ENCODE measurements around the gene MYBPC2. TPM values are rescaled to one million over a fixed set of nuclear protein-coding genes. Genes with fewer than 3 reads are reported as not detected.

Gene MYBPC2
- total RNA-seq, 1 donor from 2014 or later: not detected

DNA sequence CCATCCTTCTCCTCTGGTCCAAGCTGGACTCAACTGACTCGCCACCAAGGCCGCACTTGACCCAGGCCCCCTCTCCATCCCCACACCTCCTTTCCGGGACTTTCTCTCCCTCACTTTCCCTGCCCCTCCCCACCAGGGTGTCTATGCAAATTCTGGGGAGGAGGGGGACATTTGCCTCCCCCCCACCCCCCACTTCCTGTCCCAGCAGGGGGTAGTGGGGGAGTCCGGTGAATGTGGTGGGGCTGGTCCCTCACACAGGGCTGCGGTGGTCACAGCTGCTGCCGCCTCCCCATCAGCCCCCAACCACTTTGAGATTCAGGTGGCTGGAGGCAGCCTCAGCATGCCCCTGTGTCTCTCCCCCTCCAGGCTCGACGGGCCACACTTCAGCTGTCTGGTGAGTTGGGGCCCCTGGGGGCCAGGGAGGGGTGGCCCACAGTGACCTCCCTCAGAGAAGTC is 13.1 kb upstream of the MYBPC2 start:
- Mint-ChIP-seq H3K4me1 (ENCODE audit: unreplicated experiment) (peaks cover 3% of the 10 kb centered on the region), H3K9me3 (ENCODE audit: unreplicated experiment) (no peaks in the 10 kb centered on the region), H3K4me3 (ENCODE audit: unreplicated experiment) (no peak overlapping the region), H3K27ac (ENCODE audit: unreplicated experiment) (no peak overlapping the region), H3K36me3 (ENCODE audit: unreplicated experiment) (no peaks in the 10 kb centered on the region), H3K27me3 (ENCODE audit: unreplicated experiment) (peaks cover 11% of the 10 kb centered on the region)
- no peak for TF ChIP-seq CTCF (IDR thresholded peaks at IDR 0.05)
- no peak for DNase-seq (ENCODE audit: extremely low spot score, unreplicated experiment)

DNA sequence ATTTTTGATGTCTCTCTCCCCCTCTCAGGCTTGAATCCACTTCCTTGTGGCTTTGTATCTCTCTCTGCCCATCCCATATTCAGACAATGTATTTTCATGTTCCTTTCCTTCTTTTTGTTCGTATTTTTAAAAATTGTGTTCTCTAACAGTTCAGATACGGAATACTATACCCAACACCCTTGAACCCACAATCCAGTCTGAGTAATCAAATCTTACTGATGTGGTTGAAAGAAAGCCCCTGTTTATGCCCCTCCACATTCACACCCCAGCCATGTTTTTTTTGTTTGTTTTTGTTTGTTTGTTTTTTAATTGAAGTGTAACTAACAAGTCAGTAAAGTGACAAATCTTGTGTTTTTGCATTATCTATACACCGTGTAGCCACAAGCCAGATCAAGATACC is 12.6 kb upstream of the MYBPC2 start:
- no peak for TF ChIP-seq CTCF (IDR thresholded peaks at IDR 0.05)
- no peak for DNase-seq (ENCODE audit: extremely low spot score, unreplicated experiment)
- Mint-ChIP-seq H3K9me3 (ENCODE audit: unreplicated experiment) (no peaks in the 10 kb centered on the region), H3K27me3 (ENCODE audit: unreplicated experiment) (peaks cover 11% of the 10 kb centered on the region), H3K27ac (ENCODE audit: unreplicated experiment) (no peak overlapping the region), H3K4me3 (ENCODE audit: unreplicated experiment) (no peak overlapping the region), H3K4me1 (ENCODE audit: unreplicated experiment) (peaks cover 3% of the 10 kb centered on the region), H3K36me3 (ENCODE audit: unreplicated experiment) (no peaks in the 10 kb centered on the region)

DNA sequence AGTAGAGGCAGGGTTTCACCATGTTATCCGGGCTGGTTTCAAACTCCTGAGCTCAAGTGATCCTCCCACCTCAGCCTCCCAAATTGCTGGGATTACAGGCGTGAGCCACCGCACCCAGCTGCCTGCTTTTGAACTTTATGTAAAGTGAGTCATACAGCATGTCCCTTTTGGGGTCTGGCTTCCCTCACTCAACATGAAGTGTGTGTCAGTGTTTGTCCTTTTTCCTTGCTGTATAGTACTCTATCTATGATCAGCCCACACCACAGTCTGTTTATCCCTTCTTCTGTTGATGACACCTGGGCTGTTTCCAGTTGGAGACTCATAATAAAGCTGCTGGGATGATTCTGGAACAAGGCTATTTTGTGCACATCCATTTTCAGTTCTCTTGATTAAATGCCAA is 11.9 kb upstream of the MYBPC2 start:
- no peak for TF ChIP-seq CTCF (IDR thresholded peaks at IDR 0.05)
- DNase-seq (ENCODE audit: extremely low spot score, unreplicated experiment): no peak
- no peaks in the 10 kb centered on the region for H3K36me3 Mint-ChIP-seq (ENCODE audit: unreplicated experiment)
- peaks cover 3% of the 10 kb centered on the region for H3K4me1 Mint-ChIP-seq (ENCODE audit: unreplicated experiment)
- no peaks in the 10 kb centered on the region for H3K9me3 Mint-ChIP-seq (ENCODE audit: unreplicated experiment)
- H3K27ac Mint-ChIP-seq (ENCODE audit: unreplicated experiment): no peak overlapping the region
- H3K4me3 Mint-ChIP-seq (ENCODE audit: unreplicated experiment): no peak overlapping the region
- H3K27me3 Mint-ChIP-seq (ENCODE audit: unreplicated experiment): peaks cover 11% of the 10 kb centered on the region

DNA sequence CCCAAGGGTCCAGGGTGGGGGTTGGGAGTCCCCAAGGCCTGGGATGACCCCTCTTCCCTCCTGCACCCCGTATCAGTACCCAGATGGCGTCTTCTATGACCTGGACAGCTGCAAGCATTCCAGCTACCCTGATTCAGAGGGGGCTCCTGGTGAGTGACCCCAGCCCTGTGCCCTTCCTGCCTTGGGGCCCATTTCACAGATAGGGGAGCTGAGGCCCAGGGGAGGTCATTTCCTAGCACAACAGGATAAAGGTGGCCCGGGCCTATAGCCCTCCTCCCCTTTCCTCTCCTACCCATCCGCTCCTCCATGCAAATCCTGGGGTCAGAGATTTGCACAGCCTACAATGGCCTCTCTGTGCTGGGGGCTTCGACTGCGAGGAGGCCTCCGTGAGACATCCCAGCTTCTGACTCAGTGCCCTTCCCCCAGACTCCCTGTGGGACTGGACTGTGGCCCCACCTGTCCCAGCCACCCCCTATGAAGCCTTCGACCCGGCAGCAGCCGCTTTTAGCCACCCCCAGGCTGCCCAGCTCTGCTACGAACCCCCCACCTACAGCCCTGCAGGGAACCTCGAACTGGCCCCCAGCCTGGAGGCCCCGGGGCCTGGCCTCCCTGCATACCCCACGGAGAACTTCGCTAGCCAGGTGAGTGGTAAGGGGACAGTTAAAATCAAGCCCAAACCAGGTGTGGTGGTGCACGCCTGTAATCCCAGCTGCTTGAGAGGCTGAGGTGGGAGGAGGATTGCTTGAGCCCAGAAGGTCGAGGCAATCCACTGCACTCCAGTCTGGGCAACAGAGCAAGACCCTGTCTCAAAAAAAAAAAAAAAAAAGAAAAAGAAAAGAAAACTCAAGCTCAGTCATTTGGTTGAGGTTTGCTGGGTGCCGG is 10.1 kb upstream of the MYBPC2 start:
- peaks cover 3% of the 10 kb centered on the region for H3K4me1 Mint-ChIP-seq (ENCODE audit: unreplicated experiment)
- H3K27me3 Mint-ChIP-seq (ENCODE audit: unreplicated experiment): peaks cover 11% of the 10 kb centered on the region
- H3K27ac Mint-ChIP-seq (ENCODE audit: unreplicated experiment): no peak overlapping the region
- H3K4me3 Mint-ChIP-seq (ENCODE audit: unreplicated experiment): no peak overlapping the region
- TF ChIP-seq CTCF (IDR thresholded peaks at IDR 0.05): no peak
- H3K9me3 Mint-ChIP-seq (ENCODE audit: unreplicated experiment): no peaks in the 10 kb centered on the region
- DNase-seq (ENCODE audit: extremely low spot score, unreplicated experiment): no peak
- H3K36me3 Mint-ChIP-seq (ENCODE audit: unreplicated experiment): no peaks in the 10 kb centered on the region

- Mint-ChIP-seq H3K27ac (ENCODE audit: unreplicated experiment) (no peak overlapping the region), H3K9me3 (ENCODE audit: unreplicated experiment) (no peaks in the 10 kb centered on the region), H3K4me1 (ENCODE audit: unreplicated experiment) (peaks cover 3% of the 10 kb centered on the region), H3K4me3 (ENCODE audit: unreplicated experiment) (no peak overlapping the region), H3K36me3 (ENCODE audit: unreplicated experiment) (no peaks in the 10 kb centered on the region), H3K27me3 (ENCODE audit: unreplicated experiment) (peaks cover 11% of the 10 kb centered on the region)
- no peak for DNase-seq (ENCODE audit: extremely low spot score, unreplicated experiment)
- no peak for TF ChIP-seq CTCF (IDR thresholded peaks at IDR 0.05)
Measured at GRCh38 chr19:50423279-50424113, 9.2 kb upstream of the MYBPC2 start.
